GM21390 (cell line): Measurements from ENCODE around the gene TMEM150B.

Experiments
- ATAC-seq: cut with Tn5 transposase; IDR thresholded peaks from one replicate; pipeline ENCODE4 v1.9.1; 2021; ENCODE audit not compliant: unreplicated experiment

The TMEM150B gene

GRCh38 chr19:55279770-55280643 lies 45.1 kb downstream of the TMEM150B start, which contains the start of gene HSPBP1:
HSPBP1 (minus strand) TSS chr19:55280110; CDS start chr19:55279608, 502 bp downstream.
- peak; percentile 56 for ATAC-seq

GRCh38 chr19:55279340-55279739 lies 45.8 kb downstream of the TMEM150B start:
- no peak for ATAC-seq

DNA sequence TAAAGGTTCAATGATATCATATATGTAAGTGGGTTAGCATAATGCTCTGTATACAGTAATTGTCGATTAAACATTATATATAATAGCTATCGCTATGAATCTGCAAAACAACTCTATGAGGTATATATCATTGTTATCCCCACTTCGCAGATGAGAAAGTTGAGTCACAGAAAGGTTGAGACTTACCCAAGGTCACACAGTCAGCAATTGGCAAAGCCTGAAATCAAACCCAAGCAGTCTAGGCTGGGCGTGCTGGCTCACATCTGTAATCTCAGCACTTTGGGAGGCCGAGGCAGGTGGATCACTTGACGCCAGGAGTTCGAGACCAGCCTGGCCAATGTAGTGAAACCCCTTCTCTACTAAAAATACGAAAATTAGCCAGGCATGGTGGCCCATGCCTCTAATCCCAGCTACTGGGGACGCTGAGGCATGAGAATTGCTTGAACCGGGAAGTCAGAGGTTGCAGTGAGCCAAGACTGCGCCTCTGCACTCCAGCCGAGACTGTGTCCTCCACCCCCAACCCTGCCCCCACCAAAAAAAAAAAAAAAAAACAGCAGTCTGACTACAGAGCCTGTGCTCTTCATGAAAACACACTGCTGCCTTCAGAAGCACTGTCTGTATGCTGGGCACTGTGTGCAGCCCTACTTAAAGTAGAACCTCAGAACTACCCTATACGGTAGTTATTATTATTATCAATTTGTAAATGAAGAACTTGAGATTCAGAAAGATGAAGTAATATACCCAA lies 46.6 kb downstream of the TMEM150B start:
- no peak for ATAC-seq

DNA sequence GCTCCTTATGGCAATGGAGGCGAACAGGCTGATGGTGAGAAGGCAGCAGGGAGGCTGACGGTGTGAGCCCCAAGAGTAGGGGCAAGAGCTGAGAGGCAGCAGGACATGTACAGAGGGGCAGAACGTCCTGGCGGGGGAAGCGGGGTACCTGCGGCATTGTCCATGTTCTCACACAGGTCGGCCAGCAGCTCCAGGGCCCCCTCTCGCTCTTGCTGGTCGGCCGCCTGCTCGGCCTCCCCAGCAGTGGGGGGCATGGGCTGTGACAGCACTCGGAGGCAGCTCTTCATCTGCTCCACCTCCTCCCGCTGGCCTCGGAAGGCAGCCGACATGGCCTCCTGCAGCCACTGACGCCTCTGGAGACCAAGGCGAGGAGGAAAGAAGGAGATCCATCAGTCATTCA lies 47.6 kb downstream of the TMEM150B start:
- ATAC-seq = no peak

DNA sequence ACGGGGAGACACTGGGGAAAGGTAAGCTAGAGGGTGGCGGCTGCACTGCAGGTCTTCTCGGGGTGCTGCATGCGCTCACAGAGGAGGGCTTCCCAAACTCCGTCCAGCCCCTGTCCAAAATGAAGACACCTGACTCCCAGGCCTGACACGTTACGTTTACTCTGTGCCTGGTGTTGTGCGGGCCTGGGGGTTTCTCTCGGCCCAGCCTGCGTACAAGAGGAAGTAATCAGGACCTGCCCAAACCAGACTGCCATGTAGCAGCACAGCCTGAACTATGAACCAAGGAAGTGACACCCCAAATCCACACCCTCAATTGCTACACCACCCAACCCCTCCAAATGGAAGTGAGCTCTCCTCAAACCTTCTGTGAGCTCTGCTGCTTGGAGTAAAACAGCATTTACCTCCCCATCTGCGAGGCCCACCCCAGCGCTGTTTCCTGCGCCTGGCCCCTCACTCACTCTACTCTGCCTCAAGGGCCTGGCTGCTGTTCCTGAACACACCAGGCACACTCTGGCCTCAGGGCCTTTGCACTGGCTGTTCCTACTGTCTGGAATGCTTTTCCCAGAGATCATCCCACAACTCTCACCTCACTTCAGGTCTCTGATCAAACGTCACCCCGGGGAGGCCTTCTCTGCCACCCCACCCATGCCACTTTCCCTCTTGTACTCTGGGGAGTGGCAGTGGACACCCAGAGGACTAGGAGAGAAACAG lies 48.3 kb downstream of the TMEM150B start:
- ATAC-seq = peak; percentile 3

- ATAC-seq = peak; percentile 58
Measured at GRCh38 chr19:55275851-55276719, 49.1 kb downstream of the TMEM150B start.

GRCh38 chr19:55273978-55274707 lies 51.0 kb downstream of the TMEM150B start:
- no peak for ATAC-seq

DNA sequence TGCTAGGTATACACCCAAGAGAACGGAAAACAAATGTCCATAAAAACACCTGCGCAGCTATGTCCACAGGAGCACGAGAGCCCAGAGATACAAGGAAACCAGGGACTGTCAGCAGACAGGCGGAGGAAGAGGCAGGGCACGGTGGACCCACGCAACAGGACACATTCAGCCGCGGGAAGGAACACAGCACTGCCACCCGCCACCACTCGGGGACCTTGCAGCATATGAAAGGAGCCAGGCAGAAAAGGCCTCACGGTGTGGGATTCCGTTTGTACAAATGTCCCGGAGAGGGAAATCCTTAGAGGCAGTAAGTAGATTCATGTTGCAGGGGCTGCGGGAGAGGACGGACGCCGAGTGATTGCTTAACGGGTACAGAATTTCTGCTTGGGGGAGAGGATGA lies 53.0 kb downstream of the TMEM150B start:
- ATAC-seq = no peak

DNA sequence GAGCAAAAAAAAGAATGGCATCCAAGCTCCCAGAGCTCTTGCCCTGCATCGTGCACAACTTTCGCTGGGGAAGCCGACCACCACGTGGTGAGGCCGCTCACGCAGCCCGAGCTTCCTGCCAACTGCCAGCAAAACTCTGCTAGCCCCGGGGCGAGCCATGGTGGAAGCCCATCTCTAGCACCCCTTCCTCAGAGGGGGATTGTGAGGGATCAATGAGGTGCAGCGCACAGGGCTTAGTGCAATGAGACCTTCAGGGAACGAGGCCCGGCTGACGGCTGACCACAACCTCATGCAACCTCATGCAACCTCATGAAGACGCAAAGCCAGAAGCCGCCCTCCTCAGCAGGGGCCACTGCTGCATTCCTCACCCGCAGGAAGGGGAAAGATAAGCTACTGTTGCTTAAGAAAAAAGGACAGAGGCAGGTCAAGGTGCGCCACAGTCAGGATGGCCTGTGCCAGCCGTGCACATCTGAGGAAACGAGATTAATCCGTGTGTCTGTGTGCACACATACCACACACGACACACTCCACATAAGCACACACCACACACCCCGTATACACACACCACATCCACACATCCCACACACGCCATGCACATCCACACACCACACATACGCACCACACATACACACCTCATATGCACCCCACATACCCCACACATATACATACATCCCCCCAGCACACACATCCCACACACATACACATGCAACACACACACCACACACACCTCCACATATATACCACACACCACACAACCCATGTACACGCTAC lies 54.8 kb downstream of the TMEM150B start:
- no peak for ATAC-seq

GRCh38 chr19:55269299-55269698 lies 55.8 kb downstream of the TMEM150B start:
- no peak for ATAC-seq

GRCh38 chr19:55266840-55267239 lies 58.3 kb downstream of the TMEM150B start:
- ATAC-seq = no peak

DNA sequence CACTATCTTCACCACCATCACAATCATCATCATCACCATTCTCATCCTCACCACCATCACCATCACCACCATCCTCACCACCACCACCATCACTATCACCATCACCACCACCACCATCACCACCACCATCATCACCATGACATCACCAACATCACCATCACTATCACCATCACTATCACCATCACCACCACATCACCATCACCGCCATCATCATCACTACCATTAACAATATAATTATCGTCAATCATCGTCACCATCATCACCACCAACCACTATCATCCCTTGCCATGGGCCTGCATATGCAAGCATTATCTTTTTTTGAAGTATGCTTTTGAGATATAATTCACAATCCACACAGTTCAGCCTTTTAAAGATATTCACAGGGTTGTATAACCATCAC lies 58.7 kb downstream of the TMEM150B start:
- ATAC-seq = no peak

- no peak for ATAC-seq
Measured at GRCh38 chr19:55265723-55266386, 59.3 kb downstream of the TMEM150B start.

DNA sequence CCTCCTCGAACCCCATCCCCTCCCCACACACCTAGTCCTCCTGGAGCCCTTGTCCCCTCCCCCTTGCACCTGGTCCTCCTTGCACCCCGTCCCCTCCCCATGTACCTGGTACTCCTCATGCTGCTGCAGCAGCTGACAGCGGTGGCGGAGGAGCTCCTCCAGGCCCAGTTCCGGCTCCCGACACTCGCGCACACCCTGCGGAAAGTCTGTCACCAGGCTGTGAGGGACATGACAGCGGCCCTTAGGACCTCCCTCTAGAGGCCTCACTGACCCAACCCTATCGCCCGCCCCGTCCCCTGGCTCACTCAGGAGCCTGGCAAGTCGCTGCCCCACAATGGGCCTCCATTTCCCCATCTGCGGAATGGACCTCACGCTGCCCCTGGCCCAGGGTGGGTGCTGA lies 60.0 kb downstream of the TMEM150B start:
- no peak for ATAC-seq

DNA sequence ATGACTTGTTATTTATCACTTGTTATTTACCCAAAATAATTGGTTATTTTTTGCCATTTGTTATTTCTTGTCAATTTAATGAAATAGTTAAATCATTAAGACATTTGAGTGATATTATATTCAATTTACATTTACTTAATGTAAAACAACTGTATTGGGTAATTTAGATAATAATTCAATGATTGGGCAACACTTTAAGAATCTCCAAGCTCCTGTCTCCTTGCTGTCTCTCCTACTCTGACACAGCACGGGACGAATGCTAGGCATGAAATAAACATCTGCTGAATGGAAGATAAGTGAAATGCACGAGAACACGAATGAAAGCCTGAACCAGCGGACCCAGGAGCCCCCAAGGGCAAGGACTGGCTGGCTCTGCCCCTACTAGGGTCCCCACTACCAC lies 60.6 kb downstream of the TMEM150B start:
- no peak for ATAC-seq
